NCI-H345 treated with DMSO at 0.1 percent for 48 hours (cell line): ENCODE results near the gene PGM3.

Experiments used
- DNase-seq: peaks from one replicate; lab custom pipeline; 2025; ENCODE audit not compliant: unreplicated experiment; lab: John Stamatoyannopoulos, UW

The PGM3 gene

DNA sequence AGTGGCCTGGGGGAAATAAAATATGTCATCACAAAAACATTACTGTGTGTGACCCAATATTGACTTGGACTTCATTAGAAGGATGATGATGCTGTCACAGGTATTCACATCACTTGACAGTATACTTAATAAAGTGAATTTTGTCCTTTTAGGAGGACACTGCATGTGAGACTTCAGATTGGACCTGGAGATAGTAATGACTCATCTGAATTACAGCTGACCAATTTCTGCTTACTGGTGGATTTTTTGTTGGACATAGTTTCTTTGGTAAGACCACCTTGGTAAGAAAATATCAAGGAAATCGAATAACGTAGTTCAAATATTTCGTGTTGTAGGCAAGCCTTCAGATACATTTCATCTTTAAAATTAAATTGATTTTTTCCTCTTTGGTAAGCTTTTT lies 68.5 kb downstream of the PGM3 start:
- DNase-seq: no peak

DNA sequence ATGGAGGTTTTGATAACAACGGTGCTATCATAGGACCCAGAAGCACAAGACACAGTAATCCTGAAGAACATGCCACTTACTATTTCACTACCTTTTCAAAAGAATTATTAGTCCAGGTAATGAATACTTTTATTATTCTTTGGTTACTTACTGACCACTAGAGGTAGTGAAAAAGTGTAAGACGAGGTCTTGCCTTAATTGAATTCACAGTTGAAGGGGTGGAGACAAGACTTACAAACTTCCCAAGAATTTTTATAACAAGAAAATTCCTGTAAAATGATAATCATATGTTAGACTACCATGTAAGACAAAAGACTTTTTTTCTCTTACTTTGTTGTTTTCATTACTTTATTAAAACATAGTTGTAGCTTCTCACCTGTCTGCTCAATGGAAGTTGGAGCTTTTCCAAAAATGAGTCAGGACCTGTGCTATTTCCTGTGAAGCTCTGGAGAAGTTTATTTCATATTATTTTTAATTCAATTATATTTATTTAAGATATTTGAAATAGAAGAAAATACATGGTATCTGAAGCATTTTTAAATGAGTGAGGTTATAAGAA lies 73.2 kb downstream of the PGM3 start:
- no peak for DNase-seq

DNA sequence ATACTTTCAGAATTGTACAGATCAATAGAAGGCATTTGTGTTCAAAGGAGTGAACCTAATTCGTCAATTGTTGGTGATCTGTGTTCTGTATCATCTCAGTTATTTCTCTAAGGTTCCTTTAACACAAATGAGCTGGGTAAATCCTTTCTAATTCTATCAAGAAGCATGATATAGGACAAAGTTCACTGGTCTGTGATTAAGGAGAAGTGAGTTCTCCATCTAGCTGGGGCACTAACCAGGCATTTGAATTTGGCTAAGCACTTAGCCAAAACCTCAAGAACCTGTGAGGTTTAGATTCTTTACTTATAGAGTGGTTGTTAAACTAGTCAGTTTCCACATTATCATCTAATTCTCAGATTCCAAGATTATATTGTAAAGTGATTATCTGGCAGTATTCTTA lies 75.3 kb downstream of the PGM3 start:
- DNase-seq: no peak
